Heart left ventricle (tissue), 13 donors: ENCODE data around the gene NME5.

Source experiments
- POLR2A ChIP-seq, 2 donors: fragments of 450-650 bp; IDR thresholded peaks; one replicate each; pipeline ENCODE4 v1.6.1; 2017; ENCODE audit warnings: antibody characterized with exemption in 2 of 2, mild to moderate bottlenecking in 2 of 2, moderate library complexity in 2 of 2
- TF ChIP-seq, protein P1 (sequence below), 12 donors: fragments of 200-600 bp; sonication (generic) in 4 of 12; IDR thresholded peaks; one replicate each; pipeline versions ENCODE4 v1.5.0 to v1.8.0; 2018 to 2022; ENCODE audit warnings: antibody characterized with exemption in 12 of 12, mild to moderate bottlenecking in 5 of 12
- donor health status: ischemic (EF 13 %, LVEDD 7.1; RV severe dilation, severe dysfunction).
- donor health status: DM: no; HTN: yes; CAD: no.
- donor health status: DM: no; HTN: no; CAD: no.
- donor health status: ischemic (EF 25% LVEDD 6.9; RV normal size, moderate dysfunction).
- donor health status: ischemic (EF 25% LVEDD 5.7; RV mildly dilated, moderate dysfunction).
- donor health status: ischemic (EF 35%, LVEDD 5.7; RV mildly dilated, moderate dysfunction).
- donor health status: nonischemic (EF 11% LVEDD 7.7; RV severe dilation, severe dysfunction).
- donor health status: DM: yes; HTN: yes; CAD: no.
- donor health status: PGD.
- donor health status: ischemic (EF 29% LVEDD 5.4; RV normal size, mild dysfunction).
- donor health status: nonischemic (EF 23%, LVEDD 6.1; RV moderate dilation, normal function).

DNA sequence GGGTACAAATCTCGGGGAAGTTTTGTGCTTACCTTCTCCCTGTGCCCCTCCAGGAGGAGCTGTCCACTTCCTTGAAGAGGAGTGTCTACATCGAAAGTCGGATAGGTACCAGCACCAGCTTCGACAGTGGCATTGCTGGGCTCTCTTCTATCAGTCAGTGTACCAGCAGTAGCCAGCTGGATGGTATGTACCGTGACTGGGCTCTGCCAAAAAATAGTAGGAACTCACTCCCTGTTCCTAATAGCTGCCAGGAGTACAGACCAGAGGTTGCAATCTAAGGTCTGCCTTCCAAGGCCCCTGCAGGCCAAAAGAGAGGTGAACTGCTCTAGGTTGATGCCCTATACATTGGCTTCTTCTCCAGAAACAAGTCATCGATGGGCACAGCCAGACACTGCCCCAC, 43.6 kb upstream of the NME5 start:
- TF ChIP-seq, protein P1, sequence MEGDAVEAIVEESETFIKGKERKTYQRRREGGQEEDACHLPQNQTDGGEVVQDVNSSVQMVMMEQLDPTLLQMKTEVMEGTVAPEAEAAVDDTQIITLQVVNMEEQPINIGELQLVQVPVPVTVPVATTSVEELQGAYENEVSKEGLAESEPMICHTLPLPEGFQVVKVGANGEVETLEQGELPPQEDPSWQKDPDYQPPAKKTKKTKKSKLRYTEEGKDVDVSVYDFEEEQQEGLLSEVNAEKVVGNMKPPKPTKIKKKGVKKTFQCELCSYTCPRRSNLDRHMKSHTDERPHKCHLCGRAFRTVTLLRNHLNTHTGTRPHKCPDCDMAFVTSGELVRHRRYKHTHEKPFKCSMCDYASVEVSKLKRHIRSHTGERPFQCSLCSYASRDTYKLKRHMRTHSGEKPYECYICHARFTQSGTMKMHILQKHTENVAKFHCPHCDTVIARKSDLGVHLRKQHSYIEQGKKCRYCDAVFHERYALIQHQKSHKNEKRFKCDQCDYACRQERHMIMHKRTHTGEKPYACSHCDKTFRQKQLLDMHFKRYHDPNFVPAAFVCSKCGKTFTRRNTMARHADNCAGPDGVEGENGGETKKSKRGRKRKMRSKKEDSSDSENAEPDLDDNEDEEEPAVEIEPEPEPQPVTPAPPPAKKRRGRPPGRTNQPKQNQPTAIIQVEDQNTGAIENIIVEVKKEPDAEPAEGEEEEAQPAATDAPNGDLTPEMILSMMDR (IDR thresholded peaks at IDR 0.05) = no peak
- TF ChIP-seq POLR2A (IDR thresholded peaks at IDR 0.05) = no peak
